Fibroblast of peridontal ligament (primary cell): Measurements from ENCODE around the gene S100A8.
A peak's percentile ranks its signal among the peaks of the same experiment; 100 is the strongest.

Experiments used
- DNase-seq: peaks from one replicate; pipeline ENCODE4 v3.0.0-alpha.2; 2010; ENCODE audit errors: extremely low read depth

Gene S100A8

GRCh38 chr1:153362187-153362775 lies 28.6 kb downstream of the S100A8 start:
- no peak for DNase-seq

- no peak for DNase-seq
Observed at GRCh38 chr1:153361480-153362109, 29.3 kb downstream of the S100A8 start.

GRCh38 chr1:153360592-153361479 lies 30.0 kb downstream of the S100A8 start:
- no peak for DNase-seq

- no peak for DNase-seq
Observed at GRCh38 chr1:153360190-153360589, 30.7 kb downstream of the S100A8 start.

GRCh38 chr1:153359241-153359640 lies 31.6 kb downstream of the S100A8 start:
- DNase-seq, result no peak

GRCh38 chr1:153358691-153358975 lies 32.2 kb downstream of the S100A8 start:
- DNase-seq, result no peak

GRCh38 chr1:153357853-153358690 lies 32.8 kb downstream of the S100A8 start, which contains the start of gene S100A9:
Gene S100A9 (plus strand): TSS chr1:153357854. CDS start chr1:153358284, 430 bp downstream.
- no peak for DNase-seq

GRCh38 chr1:153357076-153357852 lies 33.6 kb downstream of the S100A8 start:
- DNase-seq, result no peak

GRCh38 chr1:153356392-153357075 lies 34.3 kb downstream of the S100A8 start:
- DNase-seq, result no peak

- DNase-seq, result peak; percentile 27
Observed at GRCh38 chr1:153355445-153356071, 35.3 kb downstream of the S100A8 start.

GRCh38 chr1:153354515-153355193 lies 36.2 kb downstream of the S100A8 start:
- no peak for DNase-seq

- DNase-seq, result no peak
Observed at GRCh38 chr1:153353226-153353947, 37.5 kb downstream of the S100A8 start.

GRCh38 chr1:153352523-153352922 lies 38.4 kb downstream of the S100A8 start:
- DNase-seq, result peak; percentile 69

- no peak for DNase-seq
Observed at GRCh38 chr1:153350321-153350957, 40.4 kb downstream of the S100A8 start.

- no peak for DNase-seq
Observed at GRCh38 chr1:153349363-153350320, 41.2 kb downstream of the S100A8 start.

- no peak for DNase-seq
Observed at GRCh38 chr1:153348511-153349362, 42.1 kb downstream of the S100A8 start, which contains the start of gene PGLYRP4. Gene PGLYRP4 (minus strand): TSS chr1:153348841. CDS start chr1:153347932, 909 bp downstream.
